Suprapubic skin (tissue), 4 donors: ENCODE measurements around the gene PSMB3.

Source experiments
- CTCF ChIP-seq, 2 donors: fragments of 200-600 bp in 1 of 2; fragments of 450-650 bp in 1 of 2; sonication (generic) in 1 of 2; IDR thresholded peaks; one replicate each; pipeline ENCODE4 v1.5.1; 2016 to 2019; ENCODE audit warnings: antibody characterized with exemption in 2 of 2, mild to moderate bottlenecking in 1 of 2, moderate library complexity in 1 of 2
- EP300 ChIP-seq: sonication (generic); formaldehyde crosslinking; IDR thresholded peaks from one replicate; pipeline ENCODE4 v1.6.1; 2017; ENCODE audit warnings: antibody characterized with exemption
- POLR2A ChIP-seq, 2 donors: fragments of 450-650 bp; IDR thresholded peaks; one replicate each; pipeline ENCODE4 v1.6.1; 2017; ENCODE audit warnings: antibody characterized with exemption in 2 of 2, mild to moderate bottlenecking in 2 of 2, moderate library complexity in 2 of 2
- POLR2AphosphoS5 ChIP-seq, 3 donors: sonication (generic); formaldehyde crosslinking; IDR thresholded peaks; one replicate each; pipeline ENCODE4 v1.6.1; 2017; ENCODE audit warnings: antibody characterized with exemption in 3 of 3

- no peak for TF ChIP-seq POLR2A (IDR thresholded peaks at IDR 0.05)
- TF ChIP-seq CTCF (IDR thresholded peaks at IDR 0.05), result no peak
- no peak for TF ChIP-seq POLR2AphosphoS5 (IDR thresholded peaks at IDR 0.05)
- TF ChIP-seq EP300, result no peak
Measured at GRCh38 chr17:38762231-38762630, 9.7 kb downstream of the PSMB3 start.
